Omental fat pad (tissue), 4 donors: ENCODE measurements around the gene CROCC. TPM values are rescaled to one million over a fixed set of nuclear protein-coding genes. Genes with fewer than 3 reads are reported as not detected.
"Not testable (repeated sequence)": the region's sequence is repeated elsewhere in the genome, so short reads cannot be mapped to it uniquely, and the experiment has no call there.

Experiments used
- ATAC-seq: fragments of 150-250 bp; one replicate; pipeline ENCODE4 v1.9.1; 2016; ENCODE audit warnings: mild to moderate bottlenecking, moderate library complexity; ENCODE audit not compliant: low FRiP score
- DNase-seq: peaks from one replicate; pipeline ENCODE4 v3.0.0-alpha.2; 2019; ENCODE audit warnings: low spot score
- total RNA-seq, 4 donors: library from RNA; depleted of rRNA; stranded (reverse); fragments of >200 nt; gene quantifications; one replicate each; pipeline ENCODE4 v1.1.0, GENCODE V29; 2016
- TF ChIP-seq, protein P1 (sequence below), 3 donors: fragments of 450-650 bp; IDR thresholded peaks; one replicate each; pipeline ENCODE4 v1.5.1; 2016 to 2017; ENCODE audit warnings: antibody characterized with exemption in 3 of 3, mild to moderate bottlenecking in 3 of 3, moderate library complexity in 2 of 3

The CROCC gene
- total RNA-seq, 4 donors from 2014 or later: 10.9 to 24.1 (median 14.0) TPM

DNA sequence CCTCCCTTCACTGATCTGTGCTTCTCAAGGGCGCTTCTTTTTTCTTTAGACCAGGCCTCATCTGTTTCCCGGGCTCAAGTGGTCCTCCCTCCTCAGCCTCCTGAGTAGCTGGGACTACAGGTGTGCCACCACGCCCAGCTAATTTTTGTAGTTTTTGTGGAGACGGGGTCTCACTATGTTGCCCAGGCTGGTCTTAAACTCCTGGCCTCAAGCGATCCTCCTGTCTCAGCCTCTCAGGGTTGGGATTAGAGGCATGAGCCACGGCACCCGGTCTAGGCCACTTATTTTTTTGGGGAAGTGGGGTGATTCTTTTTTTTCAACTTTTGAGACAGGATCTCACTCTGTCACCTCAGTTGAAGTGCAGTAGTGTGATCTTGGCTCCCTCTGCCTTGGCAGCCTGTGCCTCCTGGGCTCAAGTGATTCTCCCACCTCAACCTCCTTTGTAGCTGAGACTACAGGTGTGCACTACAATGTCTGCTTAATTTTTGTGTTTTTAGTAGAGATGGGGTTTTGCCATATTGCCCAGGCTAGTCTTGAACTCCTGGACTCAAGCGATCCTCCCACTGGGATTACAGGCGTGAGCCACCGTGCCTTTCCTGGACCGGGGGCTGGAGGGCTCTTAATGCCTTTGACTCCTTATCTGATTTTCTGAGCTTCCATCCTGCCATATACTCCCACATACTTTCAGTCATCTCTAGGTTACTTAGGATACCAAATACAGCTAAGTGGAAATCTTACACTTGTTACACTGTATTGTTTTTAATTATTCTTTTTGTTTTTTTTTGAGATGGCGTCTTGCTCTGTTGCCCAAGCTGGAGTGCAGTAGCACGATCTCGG, 39.8 kb downstream of the CROCC start:
- ATAC-seq (no peak), DNase-seq (no peak)
- TF ChIP-seq, protein P1, sequence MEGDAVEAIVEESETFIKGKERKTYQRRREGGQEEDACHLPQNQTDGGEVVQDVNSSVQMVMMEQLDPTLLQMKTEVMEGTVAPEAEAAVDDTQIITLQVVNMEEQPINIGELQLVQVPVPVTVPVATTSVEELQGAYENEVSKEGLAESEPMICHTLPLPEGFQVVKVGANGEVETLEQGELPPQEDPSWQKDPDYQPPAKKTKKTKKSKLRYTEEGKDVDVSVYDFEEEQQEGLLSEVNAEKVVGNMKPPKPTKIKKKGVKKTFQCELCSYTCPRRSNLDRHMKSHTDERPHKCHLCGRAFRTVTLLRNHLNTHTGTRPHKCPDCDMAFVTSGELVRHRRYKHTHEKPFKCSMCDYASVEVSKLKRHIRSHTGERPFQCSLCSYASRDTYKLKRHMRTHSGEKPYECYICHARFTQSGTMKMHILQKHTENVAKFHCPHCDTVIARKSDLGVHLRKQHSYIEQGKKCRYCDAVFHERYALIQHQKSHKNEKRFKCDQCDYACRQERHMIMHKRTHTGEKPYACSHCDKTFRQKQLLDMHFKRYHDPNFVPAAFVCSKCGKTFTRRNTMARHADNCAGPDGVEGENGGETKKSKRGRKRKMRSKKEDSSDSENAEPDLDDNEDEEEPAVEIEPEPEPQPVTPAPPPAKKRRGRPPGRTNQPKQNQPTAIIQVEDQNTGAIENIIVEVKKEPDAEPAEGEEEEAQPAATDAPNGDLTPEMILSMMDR (IDR thresholded peaks at IDR 0.05): no peak

DNA sequence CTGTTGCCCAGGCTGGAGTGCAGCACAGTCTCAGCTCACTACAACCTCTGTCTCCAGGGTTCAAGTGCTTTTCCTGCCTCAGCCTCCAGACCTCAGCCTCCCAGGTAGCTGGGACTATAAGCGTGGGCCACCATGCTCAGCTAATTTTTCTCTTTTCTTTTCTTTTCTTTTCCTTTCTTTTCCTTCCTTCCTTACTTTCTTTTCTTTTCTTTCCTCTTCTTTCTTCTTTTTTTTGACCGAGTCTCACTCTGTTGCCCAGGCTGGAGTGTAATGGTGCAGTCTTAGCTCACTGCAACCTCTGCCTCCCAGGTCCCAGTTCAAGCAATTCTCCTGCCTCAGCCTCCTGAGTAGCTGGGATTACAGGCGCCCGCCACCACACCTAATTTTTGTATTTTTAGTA, 42.4 kb downstream of the CROCC start:
- not testable (repeated sequence) for ATAC-seq, DNase-seq

DNA sequence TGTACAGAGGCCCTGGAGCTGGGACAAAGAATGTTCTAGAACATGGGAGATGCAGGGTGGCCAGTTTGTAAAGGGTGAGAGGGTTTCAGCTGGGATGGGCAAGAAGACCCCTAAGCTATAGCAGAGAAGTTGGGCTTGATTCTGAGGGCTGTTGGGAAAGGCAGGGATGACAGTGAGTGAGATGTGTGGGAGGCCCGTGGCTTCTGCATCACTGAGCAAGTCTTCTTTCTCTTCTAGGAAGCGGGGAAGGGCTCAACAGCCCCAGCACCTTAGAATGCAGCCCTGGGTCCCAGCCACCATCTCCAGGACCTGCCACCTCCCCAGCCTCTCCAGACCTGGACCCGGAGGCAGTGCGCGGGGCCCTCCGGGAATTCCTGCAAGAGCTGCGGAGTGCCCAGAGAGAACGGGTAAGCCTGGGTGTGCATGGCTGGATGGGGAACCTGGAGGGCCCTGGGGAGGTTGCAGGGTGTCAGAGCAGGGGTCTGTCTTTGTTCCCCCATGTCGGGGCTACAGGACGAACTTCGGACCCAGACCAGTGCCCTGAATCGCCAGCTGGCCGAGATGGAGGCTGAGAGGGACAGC, 43.8 kb downstream of the CROCC start:
- ATAC-seq: no peak
- TF ChIP-seq, protein P1 (IDR thresholded peaks at IDR 0.05): no peak

DNA sequence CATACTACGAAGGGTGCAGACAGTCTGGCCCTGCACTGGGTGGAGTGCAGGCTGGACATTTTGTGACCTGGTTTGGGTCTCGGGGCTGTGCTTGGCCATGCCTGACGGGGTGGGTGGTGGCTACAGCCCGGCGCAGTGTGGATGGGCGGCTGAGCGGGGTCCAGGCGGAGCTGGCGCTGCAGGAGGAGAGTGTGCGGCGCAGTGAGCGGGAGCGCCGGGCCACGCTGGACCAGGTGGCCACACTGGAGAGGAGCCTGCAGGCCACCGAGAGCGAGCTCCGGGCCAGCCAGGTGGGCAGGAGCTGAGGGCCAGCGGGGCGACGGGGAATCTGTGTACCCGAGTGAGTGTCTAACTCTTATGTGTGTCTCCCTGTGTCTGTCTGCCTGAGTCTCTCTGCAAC, 44.6 kb downstream of the CROCC start:
- no peak for DNase-seq
- no peak for ATAC-seq
- TF ChIP-seq, protein P1 (IDR thresholded peaks at IDR 0.05): no peak

More for the DNA sequence above, 43.8 kb downstream of the CROCC start:
- DNase-seq: no peak

DNA sequence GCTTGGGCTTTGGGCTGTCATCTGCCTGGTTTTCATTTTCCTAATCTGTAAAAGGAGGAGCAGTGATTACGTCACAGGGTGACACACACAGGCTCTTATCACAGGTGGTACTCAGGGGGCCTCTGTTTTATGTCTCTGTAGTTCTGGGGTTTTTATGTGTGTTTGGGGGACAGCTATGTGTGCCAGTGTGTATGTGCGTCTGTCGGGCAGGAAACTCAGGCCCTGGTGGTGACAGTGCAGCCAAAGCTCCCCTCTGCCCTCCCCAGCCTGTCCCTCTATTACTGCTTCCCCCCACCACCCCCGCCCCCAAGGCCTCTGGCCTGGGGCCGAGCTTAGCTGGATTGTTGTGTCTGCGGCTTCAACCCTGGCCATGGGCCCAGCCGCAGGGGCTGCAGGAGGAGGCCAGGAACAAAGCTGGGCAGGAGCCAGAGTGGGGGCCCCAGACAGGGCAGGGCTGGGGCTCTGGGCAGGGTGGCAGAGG, 45.4 kb downstream of the CROCC start:
- ATAC-seq (no peak), DNase-seq (no peak)
- TF ChIP-seq, protein P1 (IDR thresholded peaks at IDR 0.05): no peak

DNA sequence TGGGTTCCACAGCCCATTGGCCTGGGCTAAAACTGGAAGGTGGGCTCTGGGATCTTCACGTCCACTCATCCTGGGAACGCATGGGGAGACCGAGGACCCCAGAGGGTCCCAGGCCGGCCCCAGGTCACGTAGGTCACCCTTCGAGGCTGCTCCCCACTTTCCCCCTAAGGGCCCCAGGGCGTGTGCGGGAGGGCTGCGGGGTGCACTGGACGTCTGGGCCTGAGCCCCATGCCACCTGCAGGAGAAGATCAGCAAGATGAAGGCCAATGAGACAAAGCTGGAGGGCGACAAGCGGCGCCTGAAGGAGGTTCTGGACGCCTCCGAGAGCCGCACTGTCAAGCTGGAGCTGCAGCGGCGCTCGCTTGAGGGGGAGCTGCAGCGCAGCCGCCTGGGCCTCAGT, 46.2 kb downstream of the CROCC start:
- TF ChIP-seq, protein P1 (IDR thresholded peaks at IDR 0.05): no peak
- no peak for DNase-seq
- ATAC-seq: no peak

DNA sequence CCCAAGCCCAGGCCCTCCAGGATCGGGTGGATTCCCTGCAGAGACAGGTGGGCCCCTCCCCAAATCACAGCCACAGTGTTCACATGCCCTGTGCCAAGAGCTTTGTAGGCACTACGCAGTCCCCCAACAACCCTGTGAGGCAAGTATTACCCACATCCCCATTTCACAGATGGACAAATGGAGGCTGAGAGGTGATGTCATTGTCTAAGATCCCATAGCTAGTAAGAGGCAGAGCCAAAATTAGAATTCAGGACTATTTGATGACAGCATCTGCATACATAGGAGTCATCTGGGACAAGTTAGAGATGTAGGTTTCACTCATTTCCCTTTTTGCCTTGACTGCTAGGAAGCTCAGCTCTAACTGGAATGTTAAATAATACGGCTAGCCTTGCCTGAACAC, 46.6 kb downstream of the CROCC start:
- TF ChIP-seq, protein P1 (IDR thresholded peaks at IDR 0.05): no peak
- ATAC-seq: no peak

More for the DNA sequence above, 46.6 kb downstream of the CROCC start:
- no peak for DNase-seq
